Measurements from ENCODE around the gene WDR91. TPM values are rescaled to one million over a fixed set of nuclear protein-coding genes. Genes with fewer than 3 reads are reported as not detected.
"Not testable (repeated sequence)": the region's sequence is repeated elsewhere in the genome, so short reads cannot be mapped to it uniquely, and the experiment has no call there.

The WDR91 gene
- total RNA-seq, 1 donor from 2014 or later: 11.5 TPM

DNA sequence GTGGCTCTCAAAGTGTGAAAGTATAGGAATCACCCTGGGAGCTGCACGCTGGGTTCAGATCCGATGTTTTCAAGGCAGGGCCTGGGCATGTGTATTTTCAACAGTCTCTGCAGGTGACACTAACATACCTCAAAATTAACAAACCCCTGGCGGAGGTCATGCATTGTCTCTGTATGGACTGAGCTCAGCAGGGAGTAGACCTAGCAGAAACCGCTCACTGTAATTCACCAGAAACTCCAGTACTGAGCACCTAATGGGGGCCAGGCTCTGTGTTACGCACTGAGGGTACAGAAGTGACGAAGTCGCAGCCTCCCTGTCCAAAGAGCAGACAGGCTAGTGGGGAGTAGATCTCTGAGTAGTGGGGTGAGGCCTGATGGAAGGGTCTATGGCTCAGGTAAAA is 27.9 kb upstream of the WDR91 start:
- TF ChIP-seq, protein P1, sequence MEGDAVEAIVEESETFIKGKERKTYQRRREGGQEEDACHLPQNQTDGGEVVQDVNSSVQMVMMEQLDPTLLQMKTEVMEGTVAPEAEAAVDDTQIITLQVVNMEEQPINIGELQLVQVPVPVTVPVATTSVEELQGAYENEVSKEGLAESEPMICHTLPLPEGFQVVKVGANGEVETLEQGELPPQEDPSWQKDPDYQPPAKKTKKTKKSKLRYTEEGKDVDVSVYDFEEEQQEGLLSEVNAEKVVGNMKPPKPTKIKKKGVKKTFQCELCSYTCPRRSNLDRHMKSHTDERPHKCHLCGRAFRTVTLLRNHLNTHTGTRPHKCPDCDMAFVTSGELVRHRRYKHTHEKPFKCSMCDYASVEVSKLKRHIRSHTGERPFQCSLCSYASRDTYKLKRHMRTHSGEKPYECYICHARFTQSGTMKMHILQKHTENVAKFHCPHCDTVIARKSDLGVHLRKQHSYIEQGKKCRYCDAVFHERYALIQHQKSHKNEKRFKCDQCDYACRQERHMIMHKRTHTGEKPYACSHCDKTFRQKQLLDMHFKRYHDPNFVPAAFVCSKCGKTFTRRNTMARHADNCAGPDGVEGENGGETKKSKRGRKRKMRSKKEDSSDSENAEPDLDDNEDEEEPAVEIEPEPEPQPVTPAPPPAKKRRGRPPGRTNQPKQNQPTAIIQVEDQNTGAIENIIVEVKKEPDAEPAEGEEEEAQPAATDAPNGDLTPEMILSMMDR (IDR thresholded peaks at IDR 0.05; ENCODE audit: unreplicated experiment): no peak
- H3K9me3 Mint-ChIP-seq (ENCODE audit: unreplicated experiment): no peaks in the 10 kb centered on the region
- H3K4me1 Mint-ChIP-seq (ENCODE audit: unreplicated experiment): peaks cover 6% of the 10 kb centered on the region
- peaks cover 1% of the 10 kb centered on the region for H3K27me3 Mint-ChIP-seq (ENCODE audit: unreplicated experiment)
- H3K4me3 Mint-ChIP-seq (ENCODE audit: unreplicated experiment): no peak overlapping the region
- DNase-seq (ENCODE audit: low spot score): no peak
- H3K27ac Mint-ChIP-seq (ENCODE audit: unreplicated experiment): no peak overlapping the region
- no peaks in the 10 kb centered on the region for H3K36me3 Mint-ChIP-seq (ENCODE audit: low read depth, unreplicated experiment)

DNA sequence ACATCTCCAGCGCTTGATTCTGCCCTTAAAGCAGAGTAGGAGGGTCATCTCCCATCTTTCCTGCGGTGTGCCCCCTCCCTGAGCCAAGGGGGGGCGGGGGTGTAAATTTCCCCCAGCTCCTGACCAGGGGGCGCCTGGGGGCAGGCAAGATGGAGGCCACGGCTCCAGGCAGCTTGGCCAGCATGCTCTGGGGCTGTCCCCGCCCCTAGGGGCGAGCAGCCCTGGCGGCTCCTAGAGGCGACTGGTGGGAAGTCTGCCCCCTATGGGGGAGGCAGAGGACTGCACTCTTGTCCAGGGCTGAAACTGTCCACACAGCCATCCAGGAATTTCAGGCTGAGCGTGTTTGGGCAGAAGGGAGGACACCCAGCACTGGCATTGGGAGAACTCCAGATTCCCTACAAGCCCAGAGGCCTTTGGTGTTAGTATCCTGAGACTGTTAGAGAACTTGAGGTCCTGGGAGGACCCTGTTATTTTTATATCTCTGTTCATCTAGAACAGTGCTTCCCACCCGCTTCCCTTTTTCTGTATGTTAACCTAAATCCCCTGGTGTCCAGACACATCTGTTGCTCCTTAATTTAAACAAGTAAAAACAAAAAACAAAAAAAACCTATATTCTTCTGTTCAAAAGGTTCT is 26.9 kb upstream of the WDR91 start:
- Mint-ChIP-seq H3K9me3 (ENCODE audit: unreplicated experiment) (no peaks in the 10 kb centered on the region), H3K4me3 (ENCODE audit: unreplicated experiment) (no peak overlapping the region), H3K36me3 (ENCODE audit: low read depth, unreplicated experiment) (no peaks in the 10 kb centered on the region), H3K27me3 (ENCODE audit: unreplicated experiment) (peaks cover 1% of the 10 kb centered on the region), H3K27ac (ENCODE audit: unreplicated experiment) (no peak overlapping the region), H3K4me1 (ENCODE audit: unreplicated experiment) (peaks cover 6% of the 10 kb centered on the region)
- no peak for DNase-seq (ENCODE audit: low spot score)
- TF ChIP-seq, protein P1 (IDR thresholded peaks at IDR 0.05; ENCODE audit: unreplicated experiment): peak; percentile 70

- no peak for DNase-seq (ENCODE audit: low spot score)
- H3K4me1 Mint-ChIP-seq (ENCODE audit: unreplicated experiment): peaks cover 1% of the 10 kb centered on the region
- no peak overlapping the region for H3K27ac Mint-ChIP-seq (ENCODE audit: unreplicated experiment)
- no peaks in the 10 kb centered on the region for H3K36me3 Mint-ChIP-seq (ENCODE audit: low read depth, unreplicated experiment)
- H3K4me3 Mint-ChIP-seq (ENCODE audit: unreplicated experiment): no peak overlapping the region
- no peaks in the 10 kb centered on the region for H3K27me3 Mint-ChIP-seq (ENCODE audit: unreplicated experiment)
- H3K9me3 Mint-ChIP-seq (ENCODE audit: unreplicated experiment): no peaks in the 10 kb centered on the region
- TF ChIP-seq, protein P1 (IDR thresholded peaks at IDR 0.05; ENCODE audit: unreplicated experiment): no peak
Measured at GRCh38 chr7:135236727-135237126, 25.4 kb upstream of the WDR91 start.

DNA sequence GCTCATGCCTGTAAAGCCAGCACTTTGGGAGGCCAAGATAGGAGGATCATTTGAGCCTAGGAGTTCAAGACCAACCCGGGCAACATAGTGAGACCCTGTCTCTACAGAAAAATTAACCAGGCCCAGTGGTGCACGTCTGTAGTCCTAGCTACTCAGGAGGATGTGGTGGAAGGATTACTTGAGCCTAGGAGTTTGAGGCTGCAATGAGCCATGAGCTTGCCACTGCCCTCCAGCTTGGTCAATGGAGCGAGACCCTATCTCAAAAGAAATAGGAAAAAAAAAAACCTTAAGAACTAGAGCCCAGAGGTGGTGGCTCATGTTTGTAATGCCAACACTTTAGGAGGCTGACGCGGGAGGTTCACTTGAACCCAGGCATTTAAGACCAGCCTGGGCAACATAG is 24.5 kb upstream of the WDR91 start:
- H3K27me3 Mint-ChIP-seq (ENCODE audit: unreplicated experiment): no peaks in the 10 kb centered on the region
- no peak overlapping the region for H3K4me3 Mint-ChIP-seq (ENCODE audit: unreplicated experiment)
- H3K9me3 Mint-ChIP-seq (ENCODE audit: unreplicated experiment): no peaks in the 10 kb centered on the region
- no peaks in the 10 kb centered on the region for H3K36me3 Mint-ChIP-seq (ENCODE audit: low read depth, unreplicated experiment)
- TF ChIP-seq, protein P1 (IDR thresholded peaks at IDR 0.05; ENCODE audit: unreplicated experiment): no peak
- no peaks in the 10 kb centered on the region for H3K4me1 Mint-ChIP-seq (ENCODE audit: unreplicated experiment)
- DNase-seq (ENCODE audit: low spot score): no peak
- no peak overlapping the region for H3K27ac Mint-ChIP-seq (ENCODE audit: unreplicated experiment)

DNA sequence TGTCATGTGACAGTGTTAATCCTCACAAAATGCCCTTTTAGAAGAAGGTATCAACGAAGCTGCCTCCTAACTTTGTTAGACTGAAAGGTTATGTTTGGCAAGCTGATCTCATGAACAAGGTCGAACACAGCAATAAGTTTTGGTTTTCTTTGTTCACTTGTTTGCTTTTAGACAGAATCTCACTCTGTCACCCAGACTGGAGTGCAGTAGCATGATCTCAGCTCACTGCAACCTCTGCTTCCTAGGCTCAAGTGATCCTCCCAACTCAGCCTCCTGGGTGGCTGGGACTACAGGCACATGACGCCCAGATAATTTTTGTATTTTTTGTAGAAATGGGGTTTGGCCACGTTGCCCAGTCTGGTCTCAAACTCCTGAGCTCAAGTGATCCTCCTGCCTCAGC is 23.4 kb upstream of the WDR91 start:
- Mint-ChIP-seq H3K9me3 (ENCODE audit: unreplicated experiment) (no peaks in the 10 kb centered on the region), H3K27me3 (ENCODE audit: unreplicated experiment) (no peaks in the 10 kb centered on the region), H3K36me3 (ENCODE audit: low read depth, unreplicated experiment) (no peaks in the 10 kb centered on the region), H3K4me3 (ENCODE audit: unreplicated experiment) (no peak overlapping the region), H3K27ac (ENCODE audit: unreplicated experiment) (no peak overlapping the region), H3K4me1 (ENCODE audit: unreplicated experiment) (no peaks in the 10 kb centered on the region)
- TF ChIP-seq, protein P1 (IDR thresholded peaks at IDR 0.05; ENCODE audit: unreplicated experiment): no peak
- no peak for DNase-seq (ENCODE audit: low spot score)

DNA sequence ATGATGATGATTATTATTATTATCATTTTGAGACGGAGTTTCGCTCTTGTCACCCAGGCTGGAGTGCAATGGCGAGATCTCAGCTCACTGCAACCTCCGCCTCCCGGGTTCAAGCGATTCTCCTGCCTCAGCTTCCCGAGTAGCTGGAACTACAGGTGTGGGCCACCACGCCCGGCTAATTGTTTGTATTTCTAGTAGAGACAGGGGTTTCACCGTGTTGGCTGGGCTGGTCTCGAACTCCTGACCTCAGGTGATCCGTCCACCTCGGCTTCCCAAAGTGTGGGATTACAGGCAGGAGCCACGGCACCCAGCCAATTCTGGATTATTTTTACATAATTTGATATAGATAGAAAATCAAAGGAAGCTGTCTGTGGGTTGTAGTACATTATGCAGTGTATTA is 22.8 kb upstream of the WDR91 start:
- not testable (repeated sequence) for H3K27me3 Mint-ChIP-seq (ENCODE audit: unreplicated experiment); DNase-seq (ENCODE audit: low spot score); H3K4me3 Mint-ChIP-seq (ENCODE audit: unreplicated experiment); H3K27ac Mint-ChIP-seq (ENCODE audit: unreplicated experiment); H3K9me3 Mint-ChIP-seq (ENCODE audit: unreplicated experiment); H3K4me1 Mint-ChIP-seq (ENCODE audit: unreplicated experiment); H3K36me3 Mint-ChIP-seq (ENCODE audit: low read depth, unreplicated experiment)

All from endothelial cell (in vitro differentiated cells).